ENCODE data around the gene ZNF892.
"Not testable (repeated sequence)": the region's sequence is repeated elsewhere in the genome, so short reads cannot be mapped to it uniquely, and the experiment has no call there.

The ZNF892 gene

DNA sequence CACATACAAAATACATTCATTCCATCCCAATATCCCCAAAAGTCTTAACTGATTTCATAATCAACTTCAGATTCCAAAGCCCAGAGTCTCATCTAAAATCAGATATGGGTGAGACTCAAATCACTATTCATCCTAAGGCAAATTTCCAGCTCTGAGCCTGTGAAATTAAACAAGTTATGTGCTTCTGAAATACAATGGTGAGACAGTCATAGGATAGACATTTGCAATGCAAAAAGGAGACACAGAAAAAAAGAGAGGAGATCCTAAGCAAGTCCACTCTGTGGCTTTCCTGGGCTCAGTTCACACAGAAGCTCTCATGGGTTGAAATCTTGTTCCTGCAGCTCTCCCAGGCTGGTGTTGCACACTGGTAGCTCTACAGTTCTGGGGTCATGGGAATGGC is 18.3 kb downstream of the ZNF892 start:
- H3K4me1 ChIP-seq (ENCODE audit: control insufficient read depth, insufficient read depth, low read length): no peaks in the 10 kb centered on the region
- peaks cover 2 to 13% of the 10 kb centered on the region in 2 donors for H3K36me3 ChIP-seq (ENCODE audit: control insufficient read depth in 2 of 2, insufficient read depth in 2 of 2, low read length in 2 of 2)
- H3K27ac ChIP-seq (ENCODE audit: low read length): no peak overlapping the region
- H3K27me3 ChIP-seq (ENCODE audit: control insufficient read depth in 1 of 2, insufficient read depth in 2 of 2, low read length in 2 of 2): no peaks in the 10 kb centered on the region
- no peak overlapping the region for H3K4me3 ChIP-seq (ENCODE audit: low read length in 2 of 2)
- no peak overlapping the region for H3K9ac ChIP-seq (ENCODE audit: low read length in 2 of 2)
- peaks cover 15 to 18% of the 10 kb centered on the region in 2 donors for H3K9me3 ChIP-seq (ENCODE audit: control insufficient read depth in 2 of 2, low read length in 2 of 2)

DNA sequence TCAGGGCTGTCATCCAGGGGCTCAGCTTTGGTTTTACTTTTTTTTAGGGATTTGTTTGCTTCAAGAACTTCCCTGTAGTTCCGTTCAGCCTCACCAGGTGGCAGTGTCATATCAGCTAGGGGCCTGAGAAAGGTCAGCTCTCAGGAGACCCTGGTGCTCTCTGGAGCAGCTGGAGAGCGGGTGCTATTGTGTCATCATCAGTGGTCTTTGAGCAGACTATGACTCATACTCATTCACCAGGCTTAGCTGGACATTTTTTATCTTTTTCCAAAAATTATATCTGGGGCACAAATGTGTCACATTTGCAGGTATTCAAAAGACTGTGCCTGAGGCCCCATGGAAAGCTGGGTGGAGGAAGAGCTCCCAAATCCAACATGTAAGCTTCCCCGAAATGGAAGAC is 24.4 kb downstream of the ZNF892 start:
- no peak overlapping the region for H3K9ac ChIP-seq (ENCODE audit: low read length in 2 of 2)
- H3K27ac ChIP-seq (ENCODE audit: low read length): no peak overlapping the region
- H3K4me1 ChIP-seq (ENCODE audit: control insufficient read depth, insufficient read depth, low read length): no peaks in the 10 kb centered on the region
- peaks cover 6 to 26% of the 10 kb centered on the region in 2 donors for H3K9me3 ChIP-seq (ENCODE audit: control insufficient read depth in 2 of 2, low read length in 2 of 2)
- H3K36me3 ChIP-seq (ENCODE audit: control insufficient read depth in 2 of 2, insufficient read depth in 2 of 2, low read length in 2 of 2): no peaks in the 10 kb centered on the region
- H3K27me3 ChIP-seq (ENCODE audit: control insufficient read depth in 1 of 2, insufficient read depth in 2 of 2, low read length in 2 of 2): no peaks in the 10 kb centered on the region
- H3K4me3 ChIP-seq (ENCODE audit: low read length in 2 of 2): no peak overlapping the region

DNA sequence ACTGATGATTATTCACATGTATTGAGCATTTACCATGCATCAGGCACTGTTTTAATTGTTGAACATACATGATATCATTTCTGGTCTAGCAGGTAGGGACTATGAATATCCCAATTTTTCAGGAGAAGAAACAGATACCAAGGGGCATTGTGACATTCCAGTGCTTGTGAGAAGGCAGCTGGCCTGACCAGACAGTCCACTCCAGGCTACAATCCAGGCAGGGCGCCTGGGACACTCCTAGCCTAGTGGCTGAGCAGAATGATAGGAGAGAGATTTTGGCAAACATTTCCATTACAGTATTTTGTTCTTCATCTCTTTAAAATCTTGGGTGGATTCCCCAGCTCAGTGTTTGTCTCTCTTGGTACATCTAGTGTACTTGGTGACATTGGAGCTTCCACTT is 24.9 kb downstream of the ZNF892 start:
- Histone ChIP-seq H3K27ac (ENCODE audit: low read length) (no peak overlapping the region), H3K36me3 (ENCODE audit: control insufficient read depth in 2 of 2, insufficient read depth in 2 of 2, low read length in 2 of 2) (no peaks in the 10 kb centered on the region), H3K9me3 (ENCODE audit: control insufficient read depth in 2 of 2, low read length in 2 of 2) (peaks cover 6 to 26% of the 10 kb centered on the region in 2 donors), H3K9ac (ENCODE audit: low read length in 2 of 2) (no peak overlapping the region), H3K27me3 (ENCODE audit: control insufficient read depth in 1 of 2, insufficient read depth in 2 of 2, low read length in 2 of 2) (no peaks in the 10 kb centered on the region), H3K4me1 (ENCODE audit: control insufficient read depth, insufficient read depth, low read length) (no peaks in the 10 kb centered on the region), H3K4me3 (ENCODE audit: low read length in 2 of 2) (no peak overlapping the region)

DNA sequence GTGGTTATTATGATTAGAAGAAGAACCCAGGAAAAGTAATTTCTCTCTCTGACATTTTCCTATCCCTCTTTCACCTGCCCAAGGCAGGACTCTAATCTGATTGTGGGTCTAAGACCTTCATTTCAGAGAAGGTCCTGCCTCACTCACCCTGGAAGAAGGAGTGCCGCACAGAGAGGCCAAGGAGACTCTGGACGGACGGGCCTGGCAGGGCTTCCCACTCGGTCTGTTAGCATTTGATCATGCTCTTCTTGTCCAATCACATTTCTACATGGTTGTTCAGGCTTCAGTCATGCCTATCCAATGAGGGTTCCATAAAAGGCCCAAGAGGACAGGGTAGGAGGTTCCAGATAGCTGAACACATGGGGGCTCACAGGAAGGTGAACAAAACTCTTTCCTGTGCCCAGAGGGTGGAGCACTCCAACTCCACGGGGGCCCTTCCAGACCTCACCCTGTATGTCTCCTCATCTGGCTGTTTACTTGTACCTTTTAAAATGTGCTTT is 27.0 kb downstream of the ZNF892 start:
- Histone ChIP-seq H3K36me3 (ENCODE audit: control insufficient read depth in 2 of 2, insufficient read depth in 2 of 2, low read length in 2 of 2) (no peaks in the 10 kb centered on the region), H3K27ac (ENCODE audit: low read length) (no peak overlapping the region), H3K4me3 (ENCODE audit: low read length in 2 of 2) (no peak overlapping the region), H3K9me3 (ENCODE audit: control insufficient read depth in 2 of 2, low read length in 2 of 2) (peaks cover 6 to 26% of the 10 kb centered on the region in 2 donors), H3K27me3 (ENCODE audit: control insufficient read depth in 1 of 2, insufficient read depth in 2 of 2, low read length in 2 of 2) (no peaks in the 10 kb centered on the region), H3K9ac (ENCODE audit: low read length in 2 of 2) (no peak overlapping the region), H3K4me1 (ENCODE audit: control insufficient read depth, insufficient read depth, low read length) (no peaks in the 10 kb centered on the region)

DNA sequence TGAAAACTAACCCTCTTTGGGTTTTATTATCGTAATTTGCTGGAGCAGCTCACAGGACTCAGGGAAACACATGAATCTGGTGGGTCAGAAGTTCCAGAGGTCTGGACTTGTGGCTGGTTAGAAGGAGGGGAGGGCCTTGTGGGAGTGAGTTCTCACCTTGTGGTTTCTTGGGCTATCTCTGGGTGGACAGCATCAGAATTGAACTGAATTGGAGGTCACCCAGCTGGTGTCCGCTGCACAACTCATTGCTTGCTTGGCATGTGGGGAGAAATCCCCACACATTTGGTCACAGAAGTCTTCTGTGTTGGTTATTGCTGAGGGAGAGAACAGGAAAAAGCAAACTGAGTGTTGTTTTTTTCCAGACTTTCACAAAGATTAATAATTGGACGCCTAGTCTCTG is 27.5 kb downstream of the ZNF892 start:
- H3K27ac ChIP-seq (ENCODE audit: low read length): no peak overlapping the region

DNA sequence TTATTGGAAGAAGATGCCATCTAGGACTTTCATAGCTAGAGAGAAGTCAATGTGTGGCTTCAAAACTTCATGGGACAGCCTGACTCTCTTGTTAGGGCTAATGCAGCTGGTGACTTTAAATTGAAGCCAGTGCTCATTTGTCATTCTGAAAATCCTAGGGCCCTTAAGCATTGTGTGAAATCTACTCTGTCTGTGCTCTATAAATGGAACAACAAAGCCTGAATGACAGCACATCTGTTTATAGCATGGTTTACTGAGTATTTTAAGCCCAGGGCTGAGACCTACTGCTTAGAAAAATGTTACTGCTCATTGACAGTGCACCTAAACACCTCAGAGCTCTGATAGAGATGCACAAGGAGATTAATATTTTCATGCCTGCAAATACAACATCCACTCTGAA is 30.8 kb downstream of the ZNF892 start:
- Histone ChIP-seq H3K4me1 (ENCODE audit: control insufficient read depth, insufficient read depth, low read length) (no peaks in the 10 kb centered on the region), H3K27ac (ENCODE audit: low read length) (no peak overlapping the region), H3K27me3 (ENCODE audit: control insufficient read depth in 1 of 2, insufficient read depth in 2 of 2, low read length in 2 of 2) (no peaks in the 10 kb centered on the region), H3K4me3 (ENCODE audit: low read length in 2 of 2) (no peak overlapping the region), H3K9ac (ENCODE audit: low read length in 2 of 2) (no peak overlapping the region), H3K9me3 (ENCODE audit: control insufficient read depth in 2 of 2, low read length in 2 of 2) (peaks cover 10 to 31% of the 10 kb centered on the region in 2 donors), H3K36me3 (ENCODE audit: control insufficient read depth in 2 of 2, insufficient read depth in 2 of 2, low read length in 2 of 2) (no peaks in the 10 kb centered on the region)

More for the DNA sequence above, 27.5 kb downstream of the ZNF892 start:
- Histone ChIP-seq H3K9ac (ENCODE audit: low read length in 2 of 2) (no peak overlapping the region), H3K27me3 (ENCODE audit: control insufficient read depth in 1 of 2, insufficient read depth in 2 of 2, low read length in 2 of 2) (no peaks in the 10 kb centered on the region), H3K36me3 (ENCODE audit: control insufficient read depth in 2 of 2, insufficient read depth in 2 of 2, low read length in 2 of 2) (no peaks in the 10 kb centered on the region), H3K9me3 (ENCODE audit: control insufficient read depth in 2 of 2, low read length in 2 of 2) (peaks cover 6 to 26% of the 10 kb centered on the region in 2 donors), H3K4me3 (ENCODE audit: low read length in 2 of 2) (no peak overlapping the region), H3K4me1 (ENCODE audit: control insufficient read depth, insufficient read depth, low read length) (no peaks in the 10 kb centered on the region)

DNA sequence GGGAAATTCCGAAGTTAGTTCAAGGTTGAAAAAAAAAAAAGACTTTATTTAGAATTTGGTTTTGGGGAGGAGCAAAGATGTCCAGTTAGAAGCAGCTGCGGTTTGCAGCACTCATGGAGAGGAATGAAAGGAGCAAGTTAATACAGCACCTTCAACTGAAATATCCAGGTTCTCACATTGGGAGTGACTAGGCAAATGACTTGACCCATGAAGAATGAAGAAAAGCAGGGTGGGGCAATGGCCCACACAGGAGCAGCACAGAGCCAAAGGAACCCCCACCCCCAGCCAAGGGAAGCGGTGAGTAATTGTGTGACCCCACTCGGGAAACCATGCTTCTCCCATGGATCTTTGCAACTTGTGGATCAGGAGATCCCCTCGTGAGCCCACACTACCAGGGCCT is 32.8 kb downstream of the ZNF892 start:
- Histone ChIP-seq H3K4me1 (ENCODE audit: control insufficient read depth, insufficient read depth, low read length) (no peaks in the 10 kb centered on the region), H3K9ac (ENCODE audit: low read length in 2 of 2) (no peak overlapping the region), H3K27me3 (ENCODE audit: control insufficient read depth in 1 of 2, insufficient read depth in 2 of 2, low read length in 2 of 2) (no peaks in the 10 kb centered on the region), H3K36me3 (ENCODE audit: control insufficient read depth in 2 of 2, insufficient read depth in 2 of 2, low read length in 2 of 2) (no peaks in the 10 kb centered on the region), H3K27ac (ENCODE audit: low read length) (no peak overlapping the region), H3K4me3 (ENCODE audit: low read length in 2 of 2) (no peak overlapping the region), H3K9me3 (ENCODE audit: control insufficient read depth in 2 of 2, low read length in 2 of 2) (peaks cover 6 to 21% of the 10 kb centered on the region in 2 donors)

DNA sequence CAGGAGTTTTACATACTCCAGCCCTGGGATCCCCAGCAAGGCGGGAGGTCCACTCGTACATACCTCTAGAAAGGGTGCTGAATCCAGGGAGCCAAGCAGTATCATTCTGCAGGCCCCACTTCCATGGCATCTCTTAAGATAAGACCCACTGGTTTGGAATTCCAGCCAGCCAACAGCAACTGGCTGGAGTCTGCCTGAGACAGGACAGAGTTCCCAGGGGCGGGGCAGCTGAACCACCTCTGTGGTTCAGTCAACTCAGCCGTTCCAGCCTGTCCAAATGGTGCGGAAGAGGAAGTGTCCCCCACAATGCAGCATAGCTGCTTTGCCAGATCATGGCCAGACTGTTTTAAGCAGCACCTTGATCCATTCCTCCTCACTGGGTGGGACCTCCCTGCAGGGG is 33.2 kb downstream of the ZNF892 start:
- Histone ChIP-seq H3K4me1 (ENCODE audit: control insufficient read depth, insufficient read depth, low read length) (no peaks in the 10 kb centered on the region), H3K27ac (ENCODE audit: low read length) (no peak overlapping the region), H3K9me3 (ENCODE audit: control insufficient read depth in 2 of 2, low read length in 2 of 2) (peaks cover 6 to 19% of the 10 kb centered on the region in 2 donors), H3K27me3 (ENCODE audit: control insufficient read depth in 1 of 2, insufficient read depth in 2 of 2, low read length in 2 of 2) (no peaks in the 10 kb centered on the region), H3K4me3 (ENCODE audit: low read length in 2 of 2) (no peak overlapping the region), H3K9ac (ENCODE audit: low read length in 2 of 2) (no peak overlapping the region), H3K36me3 (ENCODE audit: control insufficient read depth in 2 of 2, insufficient read depth in 2 of 2, low read length in 2 of 2) (no peaks in the 10 kb centered on the region)

DNA sequence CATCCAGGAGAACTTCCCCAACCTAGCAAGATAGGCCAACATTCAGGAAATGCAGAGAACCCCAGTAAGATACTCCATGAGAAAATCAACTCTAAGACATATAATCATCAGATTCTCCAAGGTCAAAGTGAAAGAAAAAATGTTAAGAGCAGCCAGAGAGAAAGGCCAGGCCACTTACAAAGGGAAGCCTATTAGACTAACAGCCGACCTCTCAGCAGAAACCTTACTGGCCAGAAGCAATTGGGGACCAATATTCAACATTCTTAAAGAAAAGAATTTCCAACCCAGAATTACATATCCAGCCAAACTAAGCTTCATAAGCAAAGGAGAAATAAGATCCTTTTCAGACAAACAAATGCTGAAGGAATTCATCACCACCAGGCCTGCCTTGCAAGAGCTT is 34.8 kb downstream of the ZNF892 start:
- not testable (repeated sequence) for H3K4me3 ChIP-seq (ENCODE audit: low read length in 2 of 2); H3K36me3 ChIP-seq (ENCODE audit: control insufficient read depth in 2 of 2, insufficient read depth in 2 of 2, low read length in 2 of 2); H3K27ac ChIP-seq (ENCODE audit: low read length); H3K9ac ChIP-seq (ENCODE audit: low read length in 2 of 2); H3K27me3 ChIP-seq (ENCODE audit: control insufficient read depth in 1 of 2, insufficient read depth in 2 of 2, low read length in 2 of 2); H3K4me1 ChIP-seq (ENCODE audit: control insufficient read depth, insufficient read depth, low read length)
- H3K9me3 ChIP-seq (ENCODE audit: control insufficient read depth in 2 of 2, low read length in 2 of 2): peaks cover 6 to 16% of the 10 kb centered on the region in 2 donors

Data from stomach smooth muscle (tissue), 2 donors.